HUDEP-2 (cell line): Measurements from ENCODE around the gene ATP6V0E2.
A peak's percentile ranks its signal among the peaks of the same experiment; 100 is the strongest.
"Not testable (repeated sequence)": the region's sequence is repeated elsewhere in the genome, so short reads cannot be mapped to it uniquely, and the experiment has no call there.

Experiments used
- DNase-seq, 76 experiments: peaks; one replicate each; lab custom pipeline; 2025; ENCODE audit not compliant: unreplicated experiment in 76 of 76; lab: John Stamatoyannopoulos, UW

Gene ATP6V0E2

GRCh38 chr7:149873074-149873969 is at the start of gene ATP6V0E2:
Gene ATP6V0E2 (plus strand): TSS chr7:149873969. CDS start chr7:149874066, 97 bp downstream.
- DNase-seq, result peak in 74 of 76 experiments; percentile 18 to 93 (median 83)

GRCh38 chr7:149824301-149824741 is 49.4 kb upstream of the ATP6V0E2 start:
- DNase-seq, result no peak

GRCh38 chr7:149824748-149825566 is 48.8 kb upstream of the ATP6V0E2 start:
- no peak for DNase-seq

- DNase-seq, result no peak
Observed at GRCh38 chr7:149825567-149826343, 48.0 kb upstream of the ATP6V0E2 start.

- no peak for DNase-seq
Observed at GRCh38 chr7:149826344-149827088, 47.3 kb upstream of the ATP6V0E2 start.

DNA sequence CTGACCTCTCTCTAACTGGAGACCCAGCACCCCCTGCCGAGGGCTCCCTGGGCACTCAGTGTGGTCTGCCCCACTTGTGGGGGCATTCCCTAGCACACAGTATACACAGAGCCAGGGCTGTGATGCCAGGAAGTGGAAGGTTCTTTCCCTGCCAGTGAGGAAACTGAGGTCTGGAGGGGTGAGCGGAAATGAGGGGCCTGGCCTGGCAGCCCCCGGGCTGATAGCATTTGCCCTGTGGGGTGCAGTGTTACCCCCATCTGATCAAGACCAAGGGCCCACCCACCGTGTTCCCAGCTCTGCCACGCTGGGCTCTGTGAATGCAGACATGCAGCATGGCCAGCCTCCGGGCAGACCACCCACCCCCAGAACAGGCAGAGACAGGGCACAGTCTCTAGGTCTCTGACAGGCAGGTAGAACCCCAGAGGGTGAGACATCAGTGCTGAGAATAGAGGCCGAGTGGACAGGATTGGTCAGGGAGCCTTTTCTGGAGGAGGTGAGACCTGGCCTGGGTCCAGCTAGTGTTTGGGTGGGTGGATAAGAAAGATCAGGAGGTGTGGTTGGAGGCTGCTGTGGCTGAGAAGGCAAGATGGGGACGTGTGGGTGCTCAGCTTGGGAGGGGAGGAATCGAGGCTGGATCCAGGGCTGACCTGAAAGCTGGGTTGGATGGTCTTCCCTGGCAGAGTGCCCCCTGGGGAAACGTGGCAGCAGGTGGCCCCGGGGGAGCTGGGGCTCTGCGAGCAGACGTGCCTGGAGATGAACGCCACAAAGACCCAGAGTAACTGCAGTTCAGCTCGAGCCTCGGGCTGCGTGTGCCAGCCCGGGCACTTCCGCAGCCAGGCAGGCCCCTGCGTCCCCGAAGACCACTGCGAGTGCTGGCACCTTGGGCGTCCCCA is 46.4 kb upstream of the ATP6V0E2 start:
- peak in 9 of 76 experiments; percentile 4 to 39 (median 12) for DNase-seq

DNA sequence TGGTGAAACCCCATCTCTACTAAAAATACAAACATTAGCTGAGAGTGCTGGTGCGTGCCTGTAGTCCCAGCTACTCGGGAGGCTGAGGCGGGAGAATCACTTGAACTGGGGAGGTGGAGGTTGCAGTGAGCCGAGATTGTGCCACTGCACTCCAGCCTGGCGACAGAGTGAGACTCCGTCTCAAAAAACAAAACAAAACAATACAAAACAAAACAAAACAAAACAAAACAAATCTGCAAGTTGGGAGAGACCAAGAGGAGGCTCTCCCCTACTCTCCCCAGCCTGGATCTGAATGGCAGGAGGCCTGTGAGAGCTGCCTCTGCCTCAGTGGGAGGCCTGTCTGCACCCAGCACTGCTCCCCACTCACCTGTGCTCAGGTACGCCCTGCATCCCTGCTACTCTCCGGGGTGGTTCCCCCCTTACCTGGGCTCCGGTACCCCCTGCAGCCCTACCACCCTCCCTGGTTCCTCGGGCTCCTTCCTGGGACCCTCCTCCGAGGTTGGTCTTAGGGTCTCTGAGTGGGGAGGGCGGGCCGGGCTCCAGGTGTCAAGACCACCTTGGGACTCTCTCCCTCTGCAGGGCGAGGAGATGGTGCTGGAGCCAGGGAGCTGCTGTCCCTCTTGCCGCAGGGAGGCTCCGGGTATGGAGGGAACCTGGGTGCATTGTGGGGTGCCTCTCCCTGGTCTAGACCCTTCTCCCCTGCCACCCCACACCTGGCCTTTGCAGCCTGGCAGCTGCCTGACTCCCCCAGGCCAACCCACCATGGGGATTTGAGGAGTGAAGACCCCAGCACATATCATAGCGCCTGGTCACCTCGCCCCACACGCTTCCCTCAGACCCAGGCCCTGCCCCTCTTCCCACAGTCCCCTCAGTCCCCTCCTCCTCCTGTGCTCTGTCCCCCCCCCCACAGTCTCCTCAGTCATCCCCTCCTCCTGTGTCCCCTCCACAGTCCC is 45.1 kb upstream of the ATP6V0E2 start:
- no peak for DNase-seq

- not testable (repeated sequence) for DNase-seq
Observed at GRCh38 chr7:149830527-149830926, 43.2 kb upstream of the ATP6V0E2 start.

DNA sequence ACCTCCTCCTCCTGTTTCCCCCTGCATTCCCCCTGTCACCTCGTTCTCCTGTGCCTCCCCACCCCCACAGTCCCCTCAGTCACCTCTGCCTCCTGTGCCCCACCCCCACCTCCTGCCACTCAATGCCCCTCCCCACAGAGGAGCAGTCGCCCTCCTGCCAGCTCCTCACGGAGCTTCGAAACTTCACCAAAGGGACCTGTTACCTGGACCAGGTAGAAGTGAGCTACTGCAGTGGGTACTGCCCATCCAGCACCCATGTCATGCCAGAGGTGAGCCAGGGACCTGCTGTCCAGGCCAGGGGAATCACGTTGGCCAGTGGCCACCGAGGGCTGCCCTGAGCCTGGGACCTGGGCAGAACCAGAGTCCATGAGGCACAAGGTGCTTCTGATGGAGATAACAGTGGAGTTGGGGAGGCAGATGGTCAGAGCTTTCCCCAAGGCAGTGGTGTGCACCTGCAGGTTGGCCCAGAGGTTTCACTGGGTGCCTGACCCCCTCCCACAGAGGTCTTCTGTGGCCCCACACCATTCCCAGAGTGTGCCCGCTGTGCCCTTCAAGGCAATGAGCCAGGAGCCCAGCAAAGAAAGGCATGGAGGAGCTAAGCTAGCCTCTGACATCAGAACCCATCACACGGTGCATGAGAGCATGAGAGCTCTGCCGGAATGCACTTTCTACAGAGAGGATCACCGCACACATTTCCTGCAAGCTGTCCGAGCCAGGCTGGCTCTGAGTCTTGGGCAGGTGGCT is 42.6 kb upstream of the ATP6V0E2 start:
- DNase-seq, result no peak

- DNase-seq, result no peak
Observed at GRCh38 chr7:149831741-149832219, 42.0 kb upstream of the ATP6V0E2 start.

DNA sequence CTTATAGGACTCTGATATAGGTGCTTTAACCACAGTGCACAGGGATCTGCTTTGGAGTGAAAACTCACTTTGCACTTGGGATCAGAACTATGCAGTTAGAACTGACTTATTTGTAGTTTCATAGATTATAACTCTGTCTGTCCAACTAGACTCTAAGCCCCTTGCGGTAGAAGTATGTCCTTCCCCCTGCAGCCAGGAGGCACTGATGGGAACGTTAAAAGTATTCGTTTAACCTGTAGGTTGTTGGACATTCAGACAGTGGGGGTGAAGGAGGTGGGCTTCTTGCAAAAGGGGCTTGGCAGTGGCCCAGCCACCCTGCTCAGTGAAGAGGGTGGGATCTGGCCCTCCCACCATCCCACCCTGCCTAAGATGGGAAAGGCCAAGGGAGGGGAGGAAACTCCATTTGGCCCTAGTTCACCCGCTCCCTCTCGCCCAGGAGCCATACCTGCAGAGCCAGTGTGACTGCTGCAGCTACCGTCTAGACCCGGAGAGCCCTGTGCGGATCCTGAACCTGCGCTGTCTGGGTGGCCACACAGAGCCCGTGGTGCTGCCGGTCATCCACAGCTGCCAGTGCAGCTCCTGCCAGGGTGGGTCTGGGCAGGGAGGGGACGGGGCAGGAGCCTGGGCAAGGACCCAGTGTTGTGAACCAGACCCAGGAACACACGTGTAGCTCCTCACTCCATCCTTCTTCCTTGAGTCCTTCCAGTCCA is 41.3 kb upstream of the ATP6V0E2 start:
- no peak for DNase-seq

- no peak for DNase-seq
Observed at GRCh38 chr7:149833495-149834130, 40.2 kb upstream of the ATP6V0E2 start.

GRCh38 chr7:149834601-149835000 is 39.2 kb upstream of the ATP6V0E2 start:
- no peak for DNase-seq

- DNase-seq, result no peak
Observed at GRCh38 chr7:149836434-149836833, 37.3 kb upstream of the ATP6V0E2 start.

GRCh38 chr7:149837564-149838223 is 36.1 kb upstream of the ATP6V0E2 start:
- no peak for DNase-seq
